Stimulated activated CD8-positive, alpha-beta memory T cell treated with anti-CD3 and anti-CD28 coated beads, Interleukin-7, amount 100 ng/mL, for 48 hours (primary cell): ENCODE measurements around the gene FAM135A.
"Not testable (repeated sequence)": the region's sequence is repeated elsewhere in the genome, so short reads cannot be mapped to it uniquely, and the experiment has no call there.

ENCODE experiments used
- DNase-seq, 2 donors: peaks; one replicate each; pipeline ENCODE4 v3.0.0-alpha.2; 2020; ENCODE audit warnings: low read depth in 1 of 2; ENCODE audit errors: extremely low read depth in 1 of 2

FAM135A gene

DNA sequence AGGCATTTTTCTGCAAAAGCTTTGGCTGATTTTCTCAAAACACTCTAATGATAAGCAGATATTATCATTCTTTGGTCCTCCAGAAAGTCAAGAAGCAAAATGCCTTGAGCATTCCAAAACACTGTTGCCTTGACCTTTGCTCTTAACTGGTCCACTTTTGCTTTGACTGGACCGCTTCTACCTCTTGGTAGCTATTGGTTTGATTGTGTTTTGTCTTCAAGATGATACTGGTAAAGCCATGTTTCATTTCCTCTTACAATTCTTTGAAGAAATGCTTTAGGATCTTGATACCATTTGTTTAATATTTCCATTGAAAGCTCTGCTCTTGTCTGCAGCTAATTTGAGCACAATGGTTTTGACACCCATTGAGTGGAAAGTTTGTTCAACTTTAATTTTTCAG is 117.8 kb downstream of the FAM135A start:
- DNase-seq = no peak

DNA sequence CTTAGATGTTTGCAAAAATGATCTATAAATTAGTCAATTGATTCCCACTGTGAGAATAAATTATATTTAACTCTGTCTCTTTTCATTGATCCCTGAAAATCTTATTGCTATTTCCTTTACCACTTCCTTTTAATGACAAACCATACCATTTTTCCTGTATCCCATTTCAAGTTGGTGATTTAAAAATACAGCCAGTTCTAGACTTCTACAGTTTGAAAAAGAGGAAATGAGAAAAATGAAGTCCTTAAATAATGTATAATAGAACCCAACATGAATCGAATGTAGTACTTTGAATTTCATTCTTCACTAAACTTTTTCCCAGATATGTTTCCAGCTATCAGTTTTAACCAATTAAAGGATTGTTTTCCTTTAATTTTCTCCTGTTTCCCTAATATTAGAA is 124.0 kb downstream of the FAM135A start:
- DNase-seq = no peak

DNA sequence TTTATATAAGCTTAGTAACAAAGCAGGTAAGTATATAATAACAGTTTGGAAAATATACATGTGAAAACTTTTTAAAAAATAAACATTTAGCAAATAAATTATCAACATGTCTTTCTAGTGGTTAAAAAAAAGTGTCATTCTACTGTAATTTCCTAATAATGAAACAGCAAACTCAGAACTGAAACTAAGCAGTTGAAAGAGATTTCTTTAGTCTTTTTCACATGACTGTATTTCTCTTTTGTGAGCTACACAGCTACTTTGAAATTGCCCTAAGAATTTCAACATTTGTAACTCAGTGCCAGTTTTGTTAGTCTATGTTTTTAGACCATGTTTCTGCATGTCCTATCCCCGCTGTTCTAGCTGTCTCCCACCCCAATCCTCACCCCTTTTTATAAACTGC is 125.1 kb downstream of the FAM135A start:
- DNase-seq = no peak

GRCh38 chr6:70547313-70547712 is 134.0 kb downstream of the FAM135A start:
- DNase-seq = no peak

GRCh38 chr6:70547905-70548304 is 134.6 kb downstream of the FAM135A start:
- DNase-seq = no peak

- DNase-seq = no peak
Observed at GRCh38 chr6:70549327-70549726, 136.0 kb downstream of the FAM135A start.

DNA sequence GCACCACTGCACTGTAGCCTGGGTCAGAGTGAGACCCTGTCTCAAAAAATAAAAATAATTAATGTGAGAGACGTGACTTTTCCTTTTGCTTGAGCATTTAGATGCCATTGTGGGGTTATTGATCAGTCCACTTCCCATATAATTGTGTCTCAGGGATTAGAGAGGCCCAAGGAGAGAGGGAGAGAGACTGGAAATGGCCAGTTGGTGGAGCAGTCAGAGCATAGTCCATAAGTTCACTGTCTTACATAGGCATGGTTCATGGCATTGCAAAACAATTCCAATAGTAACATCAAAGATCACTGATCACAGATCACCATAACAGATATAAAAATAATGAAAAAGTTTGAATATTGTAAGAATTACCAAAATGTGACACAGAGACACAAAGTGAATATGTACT is 138.3 kb downstream of the FAM135A start:
- no peak for DNase-seq

GRCh38 chr6:70552286-70552940 is 139.1 kb downstream of the FAM135A start:
- DNase-seq = not testable (repeated sequence)

- no peak for DNase-seq
Observed at GRCh38 chr6:70552974-70553373, 139.7 kb downstream of the FAM135A start.

DNA sequence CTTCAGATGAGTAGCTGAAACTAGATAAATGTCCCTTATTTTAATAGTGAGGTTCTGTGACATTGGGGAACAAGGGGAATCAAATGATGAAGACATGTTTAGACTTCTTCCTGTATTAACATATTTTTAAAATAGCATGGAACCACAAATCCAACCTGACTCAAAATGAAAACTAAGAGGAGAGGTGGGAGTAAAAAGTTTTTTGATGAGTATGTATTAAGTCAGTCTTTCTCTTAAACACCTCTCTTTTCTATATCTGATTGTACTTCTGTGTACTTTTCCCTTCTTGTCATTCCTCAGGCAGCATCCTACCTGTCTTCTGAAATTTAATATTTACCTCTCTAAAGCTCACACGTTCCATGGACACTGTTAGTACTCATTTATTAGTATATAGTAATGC is 144.7 kb downstream of the FAM135A start:
- DNase-seq = no peak

- not testable (repeated sequence) for DNase-seq
Observed at GRCh38 chr6:70562401-70562800, 149.1 kb downstream of the FAM135A start.

DNA sequence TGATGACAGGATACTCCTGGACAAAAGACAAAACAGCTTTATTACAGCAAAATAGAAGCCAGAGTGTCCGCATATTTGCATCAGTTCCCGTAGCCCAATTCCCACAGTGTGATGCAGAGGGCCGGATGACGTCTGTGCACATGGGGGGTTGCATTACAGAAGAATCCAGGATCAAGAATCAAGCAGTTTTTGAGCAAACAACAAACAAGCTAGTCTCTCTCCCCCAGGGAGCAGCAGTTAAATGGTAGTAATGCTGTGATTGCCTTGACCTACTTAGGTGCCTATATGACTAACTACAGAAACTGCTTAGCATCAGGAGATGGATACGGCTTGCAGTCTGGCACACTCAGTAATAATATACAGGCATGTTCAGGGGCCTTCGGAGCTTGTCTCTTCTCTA is 150.2 kb downstream of the FAM135A start:
- DNase-seq = no peak

DNA sequence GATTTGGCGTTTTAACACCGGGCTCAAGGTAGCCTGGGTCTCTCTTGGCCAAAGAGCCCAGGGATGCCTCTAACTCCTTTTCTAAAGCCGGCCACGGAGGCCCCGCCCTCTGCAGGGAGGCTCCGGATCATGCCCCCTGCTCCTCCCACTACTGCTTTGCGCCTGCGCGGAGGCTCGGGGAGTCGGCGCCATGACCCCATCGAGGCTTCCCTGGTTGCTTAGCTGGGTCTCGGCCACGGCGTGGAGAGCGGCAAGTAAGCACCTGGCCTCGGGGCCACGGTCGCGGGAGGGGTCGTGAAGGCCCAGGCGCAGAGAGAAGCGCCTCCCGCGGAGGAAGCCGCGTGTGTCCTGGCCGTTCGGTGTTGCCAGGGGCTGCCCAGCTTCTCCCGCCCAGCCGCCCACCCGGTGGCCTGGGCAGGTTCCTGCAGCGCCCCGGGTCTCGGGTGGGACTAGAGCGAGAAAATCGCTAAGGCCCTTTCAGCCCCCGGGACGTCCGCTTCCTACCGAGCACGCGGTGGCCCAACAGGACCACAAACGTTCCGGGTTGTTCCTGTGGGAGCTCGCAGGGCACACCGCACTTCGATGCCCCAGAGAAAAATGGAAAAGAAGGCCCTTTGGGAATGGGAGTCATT is 153.6 kb downstream of the FAM135A start, which contains the start of gene SDHAF4:
SDHAF4 (plus strand) TSS at position 180 of the 632 bp plus-strand sequence; CDS start at position 191, 11 bp downstream.
- DNase-seq = peak; percentile 80 to 91

GRCh38 chr6:70574643-70575042 is 161.3 kb downstream of the FAM135A start:
- DNase-seq = no peak

- DNase-seq = no peak
Observed at GRCh38 chr6:70575899-70576495, 162.7 kb downstream of the FAM135A start.

DNA sequence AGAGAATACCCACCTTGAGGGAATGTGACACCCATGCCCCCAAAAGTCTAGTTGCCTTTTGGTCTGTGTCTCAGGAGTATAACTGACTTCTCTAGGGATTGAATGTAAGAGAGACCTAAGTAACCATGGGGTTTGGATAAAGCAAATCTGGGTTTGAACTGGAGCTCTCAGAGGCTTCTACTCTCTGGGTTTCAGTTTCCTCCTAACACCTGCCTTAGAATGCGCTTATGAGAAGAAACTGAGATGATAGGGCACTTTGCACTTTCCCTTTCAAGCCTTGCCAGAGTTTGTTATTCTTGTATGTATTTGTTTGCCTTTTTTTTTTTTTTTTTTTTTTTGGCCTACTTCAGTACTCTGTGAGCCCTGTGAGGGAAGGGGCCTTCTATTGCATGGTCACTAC is 172.8 kb downstream of the FAM135A start:
- no peak for DNase-seq

GRCh38 chr6:70590400-70590799 is 177.1 kb downstream of the FAM135A start:
- no peak for DNase-seq

DNA sequence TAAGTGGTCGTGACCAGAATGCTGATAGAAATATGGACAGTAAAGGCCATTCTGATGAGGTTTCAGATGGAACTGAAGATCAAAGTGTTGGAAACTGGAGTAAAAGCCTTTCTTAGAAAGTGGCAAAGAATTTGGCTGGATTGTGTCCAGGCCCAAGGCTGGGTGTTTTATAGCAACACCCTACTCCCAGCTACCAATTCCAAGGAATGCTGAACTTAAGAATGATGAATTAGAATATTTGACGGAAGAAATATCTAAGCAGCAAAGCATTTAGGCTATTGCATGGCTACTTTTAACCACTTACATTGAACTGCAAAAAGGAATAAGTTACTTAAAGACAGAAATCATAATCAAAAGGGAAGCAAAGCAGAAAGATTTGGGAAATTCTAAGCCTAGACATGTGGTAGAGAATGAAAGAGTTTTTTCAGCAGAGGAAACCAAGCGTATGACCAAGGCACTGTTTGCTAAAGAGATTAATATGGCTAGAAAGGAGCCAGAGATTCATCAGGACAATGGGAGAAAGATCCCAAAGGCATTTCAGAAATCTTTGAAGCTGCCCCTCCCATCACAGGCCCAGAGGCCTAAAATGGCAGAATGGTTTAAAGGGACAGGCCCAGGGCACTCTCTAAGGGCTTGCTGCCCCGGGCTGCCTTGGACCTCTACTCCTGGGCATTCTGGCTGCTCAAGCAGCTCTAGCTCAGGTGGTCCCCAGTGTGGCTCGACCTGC is 179.2 kb downstream of the FAM135A start:
- DNase-seq = no peak

GRCh38 chr6:70593118-70593486 is 179.8 kb downstream of the FAM135A start:
- no peak for DNase-seq

DNA sequence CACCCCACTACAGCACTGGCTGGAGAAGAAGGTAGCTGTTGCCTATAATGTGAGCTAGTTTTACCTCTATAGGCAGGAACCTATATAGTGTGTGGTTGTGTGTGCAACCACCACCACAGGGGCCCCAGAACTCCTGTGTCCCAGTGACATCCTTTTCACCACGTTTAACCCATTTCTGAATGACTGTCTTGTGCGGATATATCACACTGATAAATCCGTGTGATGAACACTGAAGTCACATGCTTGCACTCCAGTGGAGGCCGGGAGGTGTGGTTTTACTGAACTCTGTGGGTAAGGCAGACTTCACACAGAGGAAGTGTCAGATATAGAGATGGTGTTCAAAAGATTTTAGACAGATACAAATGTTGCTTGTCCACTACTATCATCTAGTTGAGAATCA is 185.9 kb downstream of the FAM135A start:
- DNase-seq = peak in 1 of 2 donors; percentile 15

DNA sequence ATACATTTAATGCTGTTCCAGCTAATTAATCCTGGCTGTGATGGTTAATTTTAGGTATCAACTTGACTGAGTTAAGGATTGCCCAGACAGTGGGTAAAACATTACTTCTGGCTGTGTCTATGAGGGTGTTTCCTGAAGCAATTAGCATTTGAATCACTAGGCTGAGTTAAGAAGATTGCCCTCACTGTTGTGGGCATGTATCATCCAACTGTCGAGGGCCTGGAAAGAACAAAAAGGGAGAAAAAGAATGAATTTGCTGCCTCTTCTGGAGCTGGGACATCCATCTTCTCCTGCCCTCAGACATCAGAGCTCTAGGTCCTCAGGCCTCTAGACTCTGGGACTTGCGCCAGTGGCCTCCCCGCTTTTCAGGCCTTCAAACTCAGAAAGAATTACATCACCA is 187.7 kb downstream of the FAM135A start:
- no peak for DNase-seq

- DNase-seq = no peak
Observed at GRCh38 chr6:70604254-70604653, 190.9 kb downstream of the FAM135A start.
